A172 (cell line): Measurements from ENCODE around the gene LRP1-AS. TPM values are rescaled to one million over a fixed set of nuclear protein-coding genes. Genes with fewer than 3 reads are reported as not detected.
A peak's percentile ranks its signal among the peaks of the same experiment; 100 is the strongest.
"Not testable (repeated sequence)": the region's sequence is repeated elsewhere in the genome, so short reads cannot be mapped to it uniquely, and the experiment has no call there.

Experiments
- DNase-seq: peaks from one replicate; pipeline ENCODE4 v3.0.0-alpha.2; 2015; ENCODE audit warnings: low spot score
- total RNA-seq: library from RNA; depleted of rRNA; stranded (reverse); fragments of >200 nt; shearing (Covaris generic); gene quantifications from 2 replicates; pipeline ENCODE4 v1.2.3, GENCODE V29; 2014

LRP1-AS gene
- total RNA-seq, 1 experiment from 2014 or later: not detected

DNA sequence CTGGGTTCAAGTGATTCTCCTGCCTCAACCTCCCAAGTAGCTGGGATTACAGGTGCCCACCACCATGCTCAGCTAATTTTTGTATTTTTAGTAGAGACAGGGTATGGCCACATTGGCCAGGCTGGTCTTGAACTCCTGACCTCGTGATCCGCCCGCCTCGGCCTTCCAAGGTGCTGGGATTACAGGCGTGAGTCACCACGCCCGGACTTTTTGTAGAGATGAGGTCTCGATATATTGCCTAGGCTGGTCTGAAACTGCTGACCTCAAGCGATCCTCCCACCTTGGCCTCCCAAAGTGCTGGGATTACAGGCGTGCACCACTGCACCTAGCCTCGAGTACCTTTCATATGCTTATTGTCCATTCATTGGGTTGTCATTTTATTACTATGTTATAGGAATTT lies 26.7 kb downstream of the LRP1-AS start:
- DNase-seq: not testable (repeated sequence)

GRCh38 chr12:57119294-57120085 lies 27.9 kb downstream of the LRP1-AS start:
- DNase-seq: no peak

GRCh38 chr12:57118711-57119271 lies 28.6 kb downstream of the LRP1-AS start:
- no peak for DNase-seq

DNA sequence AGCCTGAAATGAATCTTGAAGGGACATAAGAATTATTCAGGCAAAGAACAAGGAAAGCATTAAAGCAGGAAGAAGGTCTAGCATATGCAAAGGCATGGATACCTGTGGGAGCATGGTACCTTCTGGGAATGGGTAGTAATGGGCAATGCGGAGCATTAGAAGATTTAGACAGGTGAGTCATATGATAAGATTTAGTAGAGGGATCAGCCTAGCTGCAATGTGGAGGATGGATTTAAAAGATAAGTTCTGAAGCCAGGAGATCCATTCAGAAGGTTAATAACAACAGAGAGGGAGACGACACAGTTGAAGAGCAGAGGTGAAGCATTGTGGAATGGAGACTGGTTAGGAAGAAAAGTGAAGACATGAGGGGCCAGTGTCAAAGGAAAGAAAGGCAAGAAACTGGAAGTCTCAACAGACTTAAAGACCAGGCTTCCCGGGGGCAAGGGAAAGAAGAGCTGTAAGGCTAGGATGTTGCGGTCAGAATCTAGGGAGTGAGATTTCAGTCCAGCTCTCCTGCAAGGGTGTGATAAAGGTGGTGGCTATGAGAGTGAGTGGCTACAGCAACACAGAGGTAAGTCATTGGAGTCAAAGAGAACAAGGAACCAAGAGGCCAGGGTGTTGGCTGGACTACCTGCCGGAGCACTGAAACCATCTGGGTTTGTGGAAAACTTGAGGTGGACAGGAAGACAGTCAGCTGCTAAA lies 30.7 kb downstream of the LRP1-AS start:
- no peak for DNase-seq

DNA sequence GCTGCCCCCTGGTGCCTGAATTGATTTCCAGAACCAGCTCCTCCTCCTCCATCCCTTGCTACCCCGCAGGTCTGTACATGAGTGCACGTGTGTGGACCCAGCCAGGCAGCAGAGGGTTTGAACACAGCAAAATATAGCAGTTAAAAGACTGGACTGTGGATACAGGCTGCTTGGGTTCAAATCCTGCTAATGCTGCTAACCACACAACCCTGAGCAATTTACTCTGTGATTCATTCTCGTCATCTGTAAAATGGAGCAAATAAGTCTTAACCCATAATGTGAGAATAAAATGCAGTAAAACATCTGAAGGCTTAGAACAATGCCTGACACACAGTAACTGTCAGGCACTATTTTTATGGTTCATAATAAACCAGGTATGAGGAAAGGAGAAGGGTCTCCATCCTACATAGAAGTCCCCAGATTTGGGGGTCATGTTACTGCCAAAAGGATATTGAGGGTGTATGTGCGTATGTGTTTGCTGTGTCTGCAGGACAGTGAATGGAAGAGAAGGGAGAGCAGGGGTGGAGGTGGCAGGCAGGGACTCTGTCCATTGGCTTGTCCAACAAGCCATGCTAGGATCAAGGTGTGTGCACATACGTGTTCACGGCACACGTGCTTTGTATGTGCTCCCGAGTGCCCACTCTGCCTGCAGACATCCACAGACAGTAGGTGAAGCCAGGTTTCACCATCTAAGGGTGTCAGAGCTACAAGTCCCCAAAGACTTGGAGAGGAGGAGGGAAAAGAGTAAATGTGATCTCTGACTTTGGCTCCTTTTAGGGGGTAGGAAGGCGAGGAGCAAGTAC lies 34.7 kb downstream of the LRP1-AS start:
- no peak for DNase-seq

GRCh38 chr12:57111031-57111734 lies 36.2 kb downstream of the LRP1-AS start, which contains the start of gene STAT6:
Gene STAT6 (minus strand): TSS chr12:57111362. CDS start chr12:57108278, 3,084 bp downstream.
- DNase-seq: peak; percentile 55

DNA sequence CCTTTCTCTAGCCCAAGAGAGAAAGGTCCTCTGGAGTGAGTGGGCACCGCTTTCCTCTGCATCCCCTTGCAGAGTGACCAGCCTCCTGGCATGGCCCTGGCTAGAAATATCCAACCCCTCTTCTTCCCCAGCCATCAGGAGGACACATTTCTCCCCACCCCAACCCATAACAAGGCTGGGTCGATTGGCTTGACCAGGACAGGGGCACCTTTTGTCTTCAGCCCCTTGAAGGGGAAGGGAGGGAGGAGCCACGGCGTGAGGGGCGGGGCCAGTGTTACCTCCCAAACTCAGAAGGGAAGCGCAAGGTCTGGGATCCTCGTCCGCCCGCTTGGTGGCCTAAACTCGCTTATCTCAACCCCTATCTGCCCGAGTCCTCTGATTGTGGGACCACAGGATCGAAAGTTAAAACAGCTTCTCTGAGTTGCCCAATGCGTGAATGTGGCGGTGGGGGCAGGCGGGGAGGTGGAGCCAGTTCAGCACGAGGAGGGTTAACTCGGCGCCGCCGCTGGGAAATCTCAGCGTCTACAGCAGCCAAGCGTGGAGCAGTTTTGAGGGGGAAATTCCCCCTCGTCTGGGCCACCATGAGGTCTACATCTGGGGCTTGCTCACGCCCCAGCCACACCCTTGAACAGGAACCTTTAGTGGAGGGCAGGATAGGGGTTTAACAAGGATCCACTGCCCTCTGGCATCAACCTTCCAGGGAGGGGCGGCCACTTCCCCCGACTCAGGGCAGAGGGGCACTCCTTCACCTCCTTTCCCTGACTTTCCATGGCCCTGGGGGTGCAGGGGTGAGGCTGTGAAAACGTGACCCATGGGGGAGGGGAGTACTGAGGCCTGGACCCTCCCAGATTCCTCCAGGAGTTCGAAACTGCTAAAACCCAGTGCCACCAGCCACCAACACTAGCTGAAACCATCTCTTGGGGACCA lies 37.1 kb downstream of the LRP1-AS start:
- DNase-seq: no peak

DNA sequence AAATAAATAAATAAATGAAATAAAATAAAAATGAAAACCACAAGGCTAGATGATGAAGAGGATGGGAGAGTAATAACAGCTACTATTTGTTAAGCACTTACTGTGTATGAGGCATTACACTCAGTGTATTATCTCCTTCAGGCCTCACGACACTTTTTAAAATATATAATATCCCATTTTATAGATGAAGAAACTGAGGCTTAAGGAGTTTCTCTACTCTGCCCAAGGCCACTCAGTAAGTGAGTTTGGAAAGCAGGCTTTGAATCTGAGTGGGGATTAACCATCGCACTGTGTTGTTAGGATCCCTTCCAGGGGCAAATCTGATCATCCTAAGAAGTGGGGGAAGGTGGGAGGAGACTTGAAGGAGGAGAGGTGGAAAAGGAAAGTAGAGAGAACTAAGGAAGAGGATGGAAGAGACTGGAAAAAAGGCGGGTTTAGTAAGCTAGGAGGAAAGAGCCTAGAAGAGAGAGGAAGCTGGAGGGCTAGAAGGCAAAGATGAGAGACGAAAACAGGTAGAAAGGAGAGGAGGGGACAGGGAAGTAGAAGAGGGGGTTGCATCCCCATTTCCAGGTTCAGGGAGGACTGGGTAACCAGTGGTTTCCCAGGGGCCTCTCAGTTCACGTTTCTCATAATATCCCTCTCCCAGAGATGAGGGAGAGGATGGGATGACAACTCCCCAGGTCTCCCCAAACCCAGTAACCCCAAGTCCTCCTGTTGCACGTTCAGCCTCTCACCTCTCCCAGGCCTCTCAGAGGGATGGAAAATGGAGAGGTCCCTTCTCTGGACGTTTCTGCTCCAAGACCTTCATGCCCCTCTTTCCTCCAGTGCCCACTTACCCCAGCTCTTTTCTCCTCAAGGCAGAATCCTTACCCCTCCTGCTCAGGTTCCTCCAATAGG lies 38.0 kb downstream of the LRP1-AS start:
- no peak for DNase-seq

GRCh38 chr12:57107456-57108155 lies 39.8 kb downstream of the LRP1-AS start:
- DNase-seq: no peak

DNA sequence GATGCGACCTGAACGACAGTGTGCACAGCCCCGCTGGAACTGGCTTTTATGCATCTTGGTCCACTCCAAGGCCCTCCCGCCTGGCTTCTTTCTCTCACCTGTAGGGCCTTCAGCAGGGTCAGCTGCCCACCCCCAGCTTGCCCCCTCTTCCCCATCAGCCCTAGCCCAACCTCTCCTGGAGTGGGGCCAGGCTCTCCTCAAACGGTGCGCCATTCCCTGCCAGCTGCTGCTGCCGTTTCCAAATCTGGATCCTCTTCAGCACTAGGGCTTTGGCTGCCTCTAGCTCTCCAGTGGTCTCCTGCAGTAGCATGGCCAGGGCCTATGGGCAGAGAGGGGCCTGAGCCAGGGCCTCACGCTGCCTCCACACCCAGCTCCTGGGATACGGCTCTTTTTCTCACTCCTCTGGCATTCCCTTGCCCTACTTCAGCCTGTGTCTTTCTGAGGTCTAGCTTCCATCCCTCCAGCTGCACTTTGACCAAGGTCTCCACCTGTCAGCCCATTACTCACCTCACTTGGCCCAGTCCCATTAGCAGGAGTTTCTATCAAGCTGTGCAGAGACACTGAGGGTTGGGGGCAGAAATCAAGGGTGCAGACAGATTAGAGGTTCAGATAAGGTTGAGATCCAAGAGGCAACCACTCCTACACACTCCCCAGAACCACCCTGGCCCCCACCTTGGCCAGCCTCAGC lies 41.3 kb downstream of the LRP1-AS start:
- no peak for DNase-seq

- no peak for DNase-seq
These were observed 42.2 kb downstream of the LRP1-AS start for GRCh38 chr12:57105011-57105753.

- no peak for DNase-seq
These were observed 43.0 kb downstream of the LRP1-AS start for GRCh38 chr12:57104292-57104910.

DNA sequence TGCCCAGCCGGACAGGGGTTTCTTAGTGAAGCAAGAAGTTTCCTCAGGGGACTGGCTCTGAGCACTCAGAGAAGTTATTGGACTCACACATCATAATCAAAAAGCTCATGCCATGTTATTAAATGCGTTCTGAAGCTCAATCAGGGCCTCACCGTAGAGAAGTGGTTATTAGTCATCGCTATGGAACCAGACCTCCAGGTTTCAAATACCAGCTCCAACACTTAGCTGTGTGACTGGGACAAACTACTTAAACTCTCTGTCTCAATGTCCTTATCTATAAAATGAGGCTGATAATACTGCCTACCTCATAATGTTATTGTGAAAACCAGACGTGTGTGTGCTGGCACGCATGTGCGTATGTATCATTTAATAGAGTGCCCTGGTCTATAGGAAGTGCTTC lies 43.6 kb downstream of the LRP1-AS start:
- DNase-seq: no peak

GRCh38 chr12:57101892-57102695 lies 45.3 kb downstream of the LRP1-AS start:
- no peak for DNase-seq

DNA sequence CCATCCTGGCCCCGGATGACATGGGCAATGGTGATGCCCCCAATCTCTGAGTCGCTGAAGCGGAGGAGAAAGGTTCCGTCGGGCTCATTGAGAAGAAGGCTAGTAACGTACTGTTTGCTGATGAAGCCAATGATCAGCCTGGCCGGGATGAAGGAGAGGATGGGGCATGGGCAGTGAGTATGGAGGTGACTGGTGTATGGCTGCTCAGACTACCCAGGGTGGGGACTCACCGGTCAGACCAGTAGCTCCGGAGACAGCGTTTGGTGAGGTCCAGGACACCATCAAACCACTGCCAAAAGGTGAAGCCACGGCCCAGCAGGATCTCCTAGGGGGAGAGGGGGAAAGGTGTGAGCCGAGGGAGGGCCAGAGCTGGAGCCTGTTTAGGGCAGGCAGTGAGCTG lies 47.7 kb downstream of the LRP1-AS start:
- DNase-seq: no peak
